ENCODE results near the gene MRPL2. TPM values are rescaled to one million over a fixed set of nuclear protein-coding genes. Genes with fewer than 3 reads are reported as not detected.

The MRPL2 gene
- polyA plus RNA-seq, 4 donors, result 53.4 to 127 (median 90.9) TPM

- DNase-seq (no peak), FAIRE-seq (no peak)
- H3K27ac ChIP-seq (ENCODE audit: low read depth in 1 of 3, low read length in 2 of 3), result peak overlapping the region in 2 of 3 donors; percentile 17 to 38
- H3K27me3 ChIP-seq (ENCODE audit: control insufficient read depth in 3 of 3, insufficient read depth in 3 of 3, low read length in 3 of 3), result peaks cover 0 to 2% (median 0%) of the 10 kb centered on the region in 3 donors
- H3K4me1 ChIP-seq (ENCODE audit: control insufficient read depth in 3 of 3, insufficient read depth in 2 of 3, low read depth in 1 of 3, low read length in 2 of 3), result peaks cover 0 to 27% (median 0%) of the 10 kb centered on the region in 3 donors
- no peak overlapping the region for H3K4me3 ChIP-seq (ENCODE audit: low read depth in 1 of 3, low read length in 3 of 3)
- H3K36me3 ChIP-seq (ENCODE audit: control insufficient read depth in 3 of 3, insufficient read depth in 2 of 3, low read depth in 1 of 3, low read length in 3 of 3), result peaks cover 3 to 27% (median 4%) of the 10 kb centered on the region in 3 donors
- WGBS, 3 donors, result 78 to 93% (median 87%) methylated on average over 6 of the region's 6 CpGs
- H3K9me3 ChIP-seq (ENCODE audit: control insufficient read depth in 2 of 2, insufficient read depth in 1 of 2, low read depth in 1 of 2, low read length in 1 of 2), result no peaks in the 10 kb centered on the region
Measured at GRCh38 chr6:43077981-43078511, 18.8 kb upstream of the MRPL2 start.

GRCh38 chr6:43077333-43077809, 18.1 kb upstream of the MRPL2 start:
- Histone ChIP-seq H3K27ac (ENCODE audit: low read depth in 1 of 3, low read length in 2 of 3) (peak overlapping the region in 1 of 3 donors; percentile 62), H3K27me3 (ENCODE audit: control insufficient read depth in 3 of 3, insufficient read depth in 3 of 3, low read length in 3 of 3) (peaks cover 0 to 2% (median 0%) of the 10 kb centered on the region in 3 donors), H3K4me1 (ENCODE audit: control insufficient read depth in 3 of 3, insufficient read depth in 2 of 3, low read depth in 1 of 3, low read length in 2 of 3) (peaks cover 0 to 27% (median 0%) of the 10 kb centered on the region in 3 donors), H3K9me3 (ENCODE audit: control insufficient read depth in 2 of 2, insufficient read depth in 1 of 2, low read depth in 1 of 2, low read length in 1 of 2) (no peaks in the 10 kb centered on the region), H3K4me3 (ENCODE audit: low read depth in 1 of 3, low read length in 3 of 3) (peak overlapping the region; percentile 39 to 82 (median 51)), H3K36me3 (ENCODE audit: control insufficient read depth in 3 of 3, insufficient read depth in 2 of 3, low read depth in 1 of 3, low read length in 3 of 3) (peaks cover 3 to 32% (median 7%) of the 10 kb centered on the region in 3 donors)
- WGBS, 3 donors, result 34 to 38% (median 35%) methylated on average over 8 of the region's 8 CpGs
- no peak for DNase-seq
- no peak for FAIRE-seq

- H3K9me3 ChIP-seq (ENCODE audit: control insufficient read depth in 2 of 2, insufficient read depth in 1 of 2, low read depth in 1 of 2, low read length in 1 of 2), result no peaks in the 10 kb centered on the region
- peaks cover 0 to 2% (median 0%) of the 10 kb centered on the region in 3 donors for H3K27me3 ChIP-seq (ENCODE audit: control insufficient read depth in 3 of 3, insufficient read depth in 3 of 3, low read length in 3 of 3)
- FAIRE-seq (no peak), DNase-seq (peak in 1 of 2 donors; percentile 66)
- 1 to 2% (median 1%) methylated on average over 60 to 72 of the region's 72 CpGs for WGBS, 3 donors
- peak overlapping the region; percentile 39 to 82 (median 51) for H3K4me3 ChIP-seq (ENCODE audit: low read depth in 1 of 3, low read length in 3 of 3)
- peaks cover 0 to 27% (median 0%) of the 10 kb centered on the region in 3 donors for H3K4me1 ChIP-seq (ENCODE audit: control insufficient read depth in 3 of 3, insufficient read depth in 2 of 3, low read depth in 1 of 3, low read length in 2 of 3)
- peak overlapping the region in 1 of 3 donors; percentile 62 for H3K27ac ChIP-seq (ENCODE audit: low read depth in 1 of 3, low read length in 2 of 3)
- H3K36me3 ChIP-seq (ENCODE audit: control insufficient read depth in 3 of 3, insufficient read depth in 2 of 3, low read depth in 1 of 3, low read length in 3 of 3), result peaks cover 3 to 38% (median 12%) of the 10 kb centered on the region in 3 donors
Measured at GRCh38 chr6:43076464-43077332, 17.5 kb upstream of the MRPL2 start.

- H3K36me3 ChIP-seq (ENCODE audit: control insufficient read depth in 3 of 3, insufficient read depth in 2 of 3, low read depth in 1 of 3, low read length in 3 of 3), result peaks cover 3 to 45% (median 13%) of the 10 kb centered on the region in 3 donors
- no peak for FAIRE-seq
- peak within 1 kb of the TSS; percentile 39 to 82 (median 51) for H3K4me3 ChIP-seq (ENCODE audit: low read depth in 1 of 3, low read length in 3 of 3)
- H3K4me1 ChIP-seq (ENCODE audit: control insufficient read depth in 3 of 3, insufficient read depth in 2 of 3, low read depth in 1 of 3, low read length in 2 of 3), result peaks cover 0 to 27% (median 0%) of the 10 kb centered on the region in 3 donors
- H3K27me3 ChIP-seq (ENCODE audit: control insufficient read depth in 3 of 3, insufficient read depth in 3 of 3, low read length in 3 of 3), result peaks cover 0 to 2% (median 0%) of the 10 kb centered on the region in 3 donors
- H3K9me3 ChIP-seq (ENCODE audit: control insufficient read depth in 2 of 2, insufficient read depth in 1 of 2, low read depth in 1 of 2, low read length in 1 of 2), result no peaks in the 10 kb centered on the region
- DNase-seq, result peak in 1 of 2 donors; percentile 72
- peak within 1 kb of the TSS in 2 of 3 donors; percentile 36 to 68 for H3K27ac ChIP-seq (ENCODE audit: low read depth in 1 of 3, low read length in 2 of 3)
- WGBS, 3 donors, result 3 to 13% (median 6%) methylated on average over 20 to 60 of the region's 60 CpGs
Measured at GRCh38 chr6:43075670-43076463, 16.6 kb upstream of the MRPL2 start, which contains the start of gene PTK7. Gene PTK7 (plus strand): TSS chr6:43076314. CDS start chr6:43076489, 175 bp downstream.

- Histone ChIP-seq H3K36me3 (ENCODE audit: control insufficient read depth in 3 of 3, insufficient read depth in 2 of 3, low read depth in 1 of 3, low read length in 3 of 3) (peaks cover 3 to 53% (median 20%) of the 10 kb centered on the region in 3 donors), H3K27ac (ENCODE audit: low read depth in 1 of 3, low read length in 2 of 3) (peak overlapping the region in 1 of 3 donors; percentile 68), H3K9me3 (ENCODE audit: control insufficient read depth in 2 of 2, insufficient read depth in 1 of 2, low read depth in 1 of 2, low read length in 1 of 2) (no peaks in the 10 kb centered on the region), H3K27me3 (ENCODE audit: control insufficient read depth in 3 of 3, insufficient read depth in 3 of 3, low read length in 3 of 3) (peaks cover 0 to 2% (median 0%) of the 10 kb centered on the region in 3 donors), H3K4me3 (ENCODE audit: low read depth in 1 of 3, low read length in 3 of 3) (no peak overlapping the region), H3K4me1 (ENCODE audit: control insufficient read depth in 3 of 3, insufficient read depth in 2 of 3, low read depth in 1 of 3, low read length in 2 of 3) (peaks cover 0 to 30% (median 0%) of the 10 kb centered on the region in 3 donors)
- FAIRE-seq (no peak), DNase-seq (no peak)
- 68 to 83% (median 73%) methylated on average over 6 of the region's 6 CpGs for WGBS, 3 donors
Measured at GRCh38 chr6:43074847-43075669, 15.8 kb upstream of the MRPL2 start.

GRCh38 chr6:43070028-43070632, 10.9 kb upstream of the MRPL2 start:
- FAIRE-seq, result no peak
- 63 to 64% (median 64%) methylated on average over 6 of the region's 6 CpGs for WGBS, 3 donors

GRCh38 chr6:43062818-43063217, 3.6 kb upstream of the MRPL2 start:
- no peak for DNase-seq
- H3K4me1 ChIP-seq (ENCODE audit: control insufficient read depth in 3 of 3, insufficient read depth in 2 of 3, low read depth in 1 of 3, low read length in 2 of 3), result peaks cover 0 to 30% (median 0%) of the 10 kb centered on the region in 3 donors
- no peak overlapping the region for H3K4me3 ChIP-seq (ENCODE audit: low read depth in 1 of 3, low read length in 3 of 3)
- WGBS, 3 donors, result 92 to 95% (median 93%) methylated on average over 12 of the region's 12 CpGs
- no peaks in the 10 kb centered on the region for H3K9me3 ChIP-seq (ENCODE audit: control insufficient read depth in 2 of 2, insufficient read depth in 1 of 2, low read depth in 1 of 2, low read length in 1 of 2)
- no peak for FAIRE-seq
- H3K27me3 ChIP-seq (ENCODE audit: control insufficient read depth in 3 of 3, insufficient read depth in 3 of 3, low read length in 3 of 3), result no peaks in the 10 kb centered on the region
- H3K27ac ChIP-seq (ENCODE audit: low read depth in 1 of 3, low read length in 2 of 3), result no peak overlapping the region
- peaks cover 0 to 60% (median 16%) of the 10 kb centered on the region in 3 donors for H3K36me3 ChIP-seq (ENCODE audit: control insufficient read depth in 3 of 3, insufficient read depth in 2 of 3, low read depth in 1 of 3, low read length in 3 of 3)

More at GRCh38 chr6:43070028-43070632, 10.9 kb upstream of the MRPL2 start:
- no peaks in the 10 kb centered on the region for H3K27me3 ChIP-seq (ENCODE audit: control insufficient read depth in 3 of 3, insufficient read depth in 3 of 3, low read length in 3 of 3)
- H3K36me3 ChIP-seq (ENCODE audit: control insufficient read depth in 3 of 3, insufficient read depth in 2 of 3, low read depth in 1 of 3, low read length in 3 of 3), result peaks cover 3 to 80% (median 33%) of the 10 kb centered on the region in 3 donors
- peaks cover 0 to 5% (median 0%) of the 10 kb centered on the region in 3 donors for H3K4me1 ChIP-seq (ENCODE audit: control insufficient read depth in 3 of 3, insufficient read depth in 2 of 3, low read depth in 1 of 3, low read length in 2 of 3)
- H3K9me3 ChIP-seq (ENCODE audit: control insufficient read depth in 2 of 2, insufficient read depth in 1 of 2, low read depth in 1 of 2, low read length in 1 of 2), result no peaks in the 10 kb centered on the region
- peak; percentile 23 to 65 for DNase-seq
- H3K4me3 ChIP-seq (ENCODE audit: low read depth in 1 of 3, low read length in 3 of 3), result no peak overlapping the region
- no peak overlapping the region for H3K27ac ChIP-seq (ENCODE audit: low read depth in 1 of 3, low read length in 2 of 3)

Measured in small intestine (tissue), 7 donors.